ENCODE results near the gene AP2M1.

AP2M1 gene

GRCh38 chr3:184176377-184177330, 2.0 kb downstream of the AP2M1 start:
- peak overlapping the region; percentile 71 for H3K27ac ChIP-seq
- peaks cover 21% of the 10 kb centered on the region for H3K79me2 ChIP-seq
- peak overlapping the region; percentile 77 for H3K4me3 ChIP-seq (ENCODE audit: low read depth, low read length)
- no peak overlapping the region for H3K9ac ChIP-seq
- peak overlapping the region; percentile 26 for H2AFZ ChIP-seq
- H3K36me3 ChIP-seq (ENCODE audit: control insufficient read depth, insufficient read depth, low read length), result no peaks in the 10 kb centered on the region
- no peaks in the 10 kb centered on the region for H3K9me3 ChIP-seq (ENCODE audit: control insufficient read depth, low read length)
- no peak for TF ChIP-seq CTCF (IDR thresholded peaks at IDR 0.05)
- H3K4me2 ChIP-seq (ENCODE audit: low read length), result peak overlapping the region; percentile 92
- H3K4me1 ChIP-seq, result peaks cover 12% of the 10 kb centered on the region
- no peaks in the 10 kb centered on the region for H3K27me3 ChIP-seq (ENCODE audit: control insufficient read depth, insufficient read depth, low read length)

- H2AFZ ChIP-seq, result no peak overlapping the region
- TF ChIP-seq CTCF (IDR thresholded peaks at IDR 0.05), result no peak
- H3K9me3 ChIP-seq (ENCODE audit: control insufficient read depth, low read length), result no peaks in the 10 kb centered on the region
- H3K9ac ChIP-seq, result no peak overlapping the region
- H3K27me3 ChIP-seq (ENCODE audit: control insufficient read depth, insufficient read depth, low read length), result no peaks in the 10 kb centered on the region
- H3K4me1 ChIP-seq, result peaks cover 12% of the 10 kb centered on the region
- H3K4me2 ChIP-seq (ENCODE audit: low read length), result peak overlapping the region; percentile 92
- H3K79me2 ChIP-seq, result peaks cover 21% of the 10 kb centered on the region
- no peaks in the 10 kb centered on the region for H3K36me3 ChIP-seq (ENCODE audit: control insufficient read depth, insufficient read depth, low read length)
- peak overlapping the region; percentile 77 for H3K4me3 ChIP-seq (ENCODE audit: low read depth, low read length)
- H3K27ac ChIP-seq, result peak overlapping the region; percentile 71
These were observed 2.7 kb downstream of the AP2M1 start for GRCh38 chr3:184177331-184177731.

GRCh38 chr3:184177767-184178306, 3.2 kb downstream of the AP2M1 start:
- H3K4me1 ChIP-seq, result peaks cover 12% of the 10 kb centered on the region
- H3K4me3 ChIP-seq (ENCODE audit: low read depth, low read length), result no peak overlapping the region
- H2AFZ ChIP-seq, result no peak overlapping the region
- no peak overlapping the region for H3K27ac ChIP-seq
- peaks cover 21% of the 10 kb centered on the region for H3K79me2 ChIP-seq
- no peaks in the 10 kb centered on the region for H3K27me3 ChIP-seq (ENCODE audit: control insufficient read depth, insufficient read depth, low read length)
- no peaks in the 10 kb centered on the region for H3K36me3 ChIP-seq (ENCODE audit: control insufficient read depth, insufficient read depth, low read length)
- no peak overlapping the region for H3K9ac ChIP-seq
- H3K9me3 ChIP-seq (ENCODE audit: control insufficient read depth, low read length), result no peaks in the 10 kb centered on the region
- TF ChIP-seq CTCF (IDR thresholded peaks at IDR 0.05), result no peak
- H3K4me2 ChIP-seq (ENCODE audit: low read length), result no peak overlapping the region

GRCh38 chr3:184178521-184179138, 4.0 kb downstream of the AP2M1 start:
- Histone ChIP-seq H3K9ac (no peak overlapping the region), H3K4me1 (peaks cover 12% of the 10 kb centered on the region), H3K27ac (no peak overlapping the region), H3K36me3 (ENCODE audit: control insufficient read depth, insufficient read depth, low read length) (no peaks in the 10 kb centered on the region), H3K4me2 (ENCODE audit: low read length) (no peak overlapping the region), H3K9me3 (ENCODE audit: control insufficient read depth, low read length) (no peaks in the 10 kb centered on the region), H2AFZ (no peak overlapping the region), H3K27me3 (ENCODE audit: control insufficient read depth, insufficient read depth, low read length) (no peaks in the 10 kb centered on the region), H3K4me3 (ENCODE audit: low read depth, low read length) (no peak overlapping the region), H3K79me2 (peaks cover 21% of the 10 kb centered on the region)
- TF ChIP-seq CTCF (IDR thresholded peaks at IDR 0.05), result no peak

Data from parathyroid adenoma (tissue), 2 donors.